Neural cell (in vitro differentiated cells): ENCODE results near the gene SLC25A30.

Experiments
- EP300 ChIP-seq: fragments of 450-650 bp; conservative IDR thresholded peaks from 2 replicates; pipeline ENCODE4 v1.6.1; 2014; ENCODE audit warnings: antibody characterized with exemption, mild to moderate bottlenecking, moderate library complexity; ENCODE audit not compliant: poor library complexity, severe bottlenecking
- EZH2 ChIP-seq: fragments of 200-600, 300-800 bp; shearing (Covaris generic), sonication (generic); IDR thresholded peaks from 2 replicates; pipeline ENCODE4 v1.6.1; 2014; ENCODE audit warnings: antibody characterized with exemption, low read length, borderline replicate concordance, mild to moderate bottlenecking; ENCODE audit not compliant: insufficient read depth, poor library complexity, severe bottlenecking
- RAD21 ChIP-seq: fragments of 450-650 bp; conservative IDR thresholded peaks from 2 replicates; pipeline ENCODE4 v1.6.1; 2014; ENCODE audit warnings: antibody characterized with exemption, mild to moderate bottlenecking, moderate library complexity
- SMC3 ChIP-seq: fragments of 450-650 bp; conservative IDR thresholded peaks from 2 replicates; pipeline ENCODE4 v1.6.1; 2014; ENCODE audit warnings: antibody characterized with exemption, mild to moderate bottlenecking, moderate library complexity; ENCODE audit not compliant: poor library complexity
- TAF1 ChIP-seq: IDR thresholded peaks from 2 replicates; pipeline ENCODE4 v1.6.1; 2012; ENCODE audit warnings: low read depth
- TF ChIP-seq, protein P1 (sequence below): fragments of 450-650 bp; IDR thresholded peaks from 2 replicates; pipeline ENCODE4 v1.5.1; 2014; ENCODE audit warnings: antibody characterized with exemption, mild to moderate bottlenecking, moderate library complexity; ENCODE audit not compliant: poor library complexity, severe bottlenecking

DNA sequence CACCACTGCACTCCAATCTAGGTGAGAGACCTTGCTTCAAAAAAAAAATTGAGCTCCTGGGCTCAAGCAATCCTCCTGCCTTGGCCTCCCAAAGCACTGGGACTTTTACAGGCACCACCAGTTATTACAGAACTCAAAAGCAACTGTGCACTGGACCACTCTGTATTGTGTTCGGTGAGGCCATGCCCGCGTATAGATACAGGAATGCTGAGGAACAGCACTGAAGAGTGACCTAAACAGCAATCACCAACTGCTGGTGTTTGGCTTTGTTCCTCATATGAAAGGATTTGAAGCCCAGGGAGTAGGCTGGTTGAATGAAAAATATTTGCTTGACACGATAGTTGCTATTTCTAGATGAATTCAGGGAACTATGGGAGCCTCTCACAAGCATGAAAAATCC, 29.5 kb downstream of the SLC25A30 start:
- TF ChIP-seq, protein P1, sequence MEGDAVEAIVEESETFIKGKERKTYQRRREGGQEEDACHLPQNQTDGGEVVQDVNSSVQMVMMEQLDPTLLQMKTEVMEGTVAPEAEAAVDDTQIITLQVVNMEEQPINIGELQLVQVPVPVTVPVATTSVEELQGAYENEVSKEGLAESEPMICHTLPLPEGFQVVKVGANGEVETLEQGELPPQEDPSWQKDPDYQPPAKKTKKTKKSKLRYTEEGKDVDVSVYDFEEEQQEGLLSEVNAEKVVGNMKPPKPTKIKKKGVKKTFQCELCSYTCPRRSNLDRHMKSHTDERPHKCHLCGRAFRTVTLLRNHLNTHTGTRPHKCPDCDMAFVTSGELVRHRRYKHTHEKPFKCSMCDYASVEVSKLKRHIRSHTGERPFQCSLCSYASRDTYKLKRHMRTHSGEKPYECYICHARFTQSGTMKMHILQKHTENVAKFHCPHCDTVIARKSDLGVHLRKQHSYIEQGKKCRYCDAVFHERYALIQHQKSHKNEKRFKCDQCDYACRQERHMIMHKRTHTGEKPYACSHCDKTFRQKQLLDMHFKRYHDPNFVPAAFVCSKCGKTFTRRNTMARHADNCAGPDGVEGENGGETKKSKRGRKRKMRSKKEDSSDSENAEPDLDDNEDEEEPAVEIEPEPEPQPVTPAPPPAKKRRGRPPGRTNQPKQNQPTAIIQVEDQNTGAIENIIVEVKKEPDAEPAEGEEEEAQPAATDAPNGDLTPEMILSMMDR, result no peak
- TF ChIP-seq TAF1 (no peak), EP300 (no peak), SMC3 (no peak), EZH2 (no peak), RAD21 (no peak)
